Measurements from ENCODE around the gene SFTA2.

GRCh38 chr6:30932665-30933365 is 845 bp upstream of the SFTA2 start:
- no peak for TF ChIP-seq POLR2A (IDR thresholded peaks at IDR 0.05; ENCODE audit: low read depth, low read length)
- no peak for TF ChIP-seq TAF1 (IDR thresholded peaks at IDR 0.05; ENCODE audit: borderline replicate concordance, low read depth, low read length)
- TF ChIP-seq POLR2AphosphoS5 (IDR thresholded peaks at IDR 0.05; ENCODE audit: low read depth, low read length): no peak

All from GM12892 (cell line).